Ascending aorta (tissue), 2 donors: ENCODE measurements around the gene TTC5. TPM values are rescaled to one million over a fixed set of nuclear protein-coding genes. Genes with fewer than 3 reads are reported as not detected.
"Not testable (repeated sequence)": the region's sequence is repeated elsewhere in the genome, so short reads cannot be mapped to it uniquely, and the experiment has no call there.

Source experiments
- DNase-seq, 2 donors: peaks; one replicate each; pipeline ENCODE4 v3.0.0-alpha.2; 2019; ENCODE audit warnings: low spot score in 2 of 2
- H3K27ac ChIP-seq, 2 donors: fragments of 200-600 bp; sonication (generic); one replicate each; pipeline ENCODE4 v1.5.1; 2016 to 2017; ENCODE audit warnings: mild to moderate bottlenecking in 1 of 2
- H3K27me3 ChIP-seq: fragments of 200-600 bp; sonication (generic); one replicate; pipeline ENCODE4 v1.5.1; 2017
- H3K36me3 ChIP-seq, 2 donors: fragments of 200-600 bp; sonication (generic); one replicate each; pipeline ENCODE4 v1.5.1; 2016
- H3K4me1 ChIP-seq, 2 donors: fragments of 200-600 bp; sonication (generic); one replicate each; pipeline ENCODE4 v1.5.1; 2016 to 2017; ENCODE audit warnings: mild to moderate bottlenecking in 1 of 2
- H3K4me3 ChIP-seq, 2 donors: fragments of 200-600 bp; sonication (generic); one replicate each; pipeline ENCODE4 v1.5.1; 2016 to 2017; ENCODE audit warnings: mild to moderate bottlenecking in 1 of 2
- H3K9me3 ChIP-seq, 2 donors: fragments of 200-600 bp; sonication (generic); one replicate each; pipeline ENCODE4 v1.5.1; 2016
- intact Hi-C: fragments of 100-400 bp; cut with DNase I; formaldehyde crosslinking; loops from one replicate; pipeline ENCODE4 v1.15.1; 2023
- total RNA-seq: library from RNA; depleted of rRNA; stranded (reverse); fragments of >200 nt; gene quantifications from one replicate; pipeline ENCODE4 v1.1.0, GENCODE V29; 2016
- TF ChIP-seq, protein P1 (sequence below), 3 experiments: fragments of 200-600 bp in 2 of 3; fragments of 450-650 bp in 1 of 3; sonication (generic) in 2 of 3; IDR thresholded peaks; one replicate each; pipeline ENCODE4 v1.5.1; 2016 to 2019; ENCODE audit warnings: antibody characterized with exemption in 3 of 3, mild to moderate bottlenecking in 1 of 3, moderate library complexity in 1 of 3

The TTC5 gene
- total RNA-seq, 1 donor from 2014 or later: 7.8 TPM

GRCh38 chr14:20277409-20277808 is 28.3 kb downstream of the TTC5 start:
- no peak overlapping the region for H3K4me3 ChIP-seq
- intact Hi-C loops: no loop called here
- peaks cover 0 to 10% of the 10 kb centered on the region in 2 donors for H3K9me3 ChIP-seq
- H3K4me1 ChIP-seq: no peaks in the 10 kb centered on the region
- no peak for DNase-seq
- peaks cover 0 to 6% of the 10 kb centered on the region in 2 donors for H3K36me3 ChIP-seq
- no peaks in the 10 kb centered on the region for H3K27me3 ChIP-seq
- TF ChIP-seq, protein P1, sequence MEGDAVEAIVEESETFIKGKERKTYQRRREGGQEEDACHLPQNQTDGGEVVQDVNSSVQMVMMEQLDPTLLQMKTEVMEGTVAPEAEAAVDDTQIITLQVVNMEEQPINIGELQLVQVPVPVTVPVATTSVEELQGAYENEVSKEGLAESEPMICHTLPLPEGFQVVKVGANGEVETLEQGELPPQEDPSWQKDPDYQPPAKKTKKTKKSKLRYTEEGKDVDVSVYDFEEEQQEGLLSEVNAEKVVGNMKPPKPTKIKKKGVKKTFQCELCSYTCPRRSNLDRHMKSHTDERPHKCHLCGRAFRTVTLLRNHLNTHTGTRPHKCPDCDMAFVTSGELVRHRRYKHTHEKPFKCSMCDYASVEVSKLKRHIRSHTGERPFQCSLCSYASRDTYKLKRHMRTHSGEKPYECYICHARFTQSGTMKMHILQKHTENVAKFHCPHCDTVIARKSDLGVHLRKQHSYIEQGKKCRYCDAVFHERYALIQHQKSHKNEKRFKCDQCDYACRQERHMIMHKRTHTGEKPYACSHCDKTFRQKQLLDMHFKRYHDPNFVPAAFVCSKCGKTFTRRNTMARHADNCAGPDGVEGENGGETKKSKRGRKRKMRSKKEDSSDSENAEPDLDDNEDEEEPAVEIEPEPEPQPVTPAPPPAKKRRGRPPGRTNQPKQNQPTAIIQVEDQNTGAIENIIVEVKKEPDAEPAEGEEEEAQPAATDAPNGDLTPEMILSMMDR (IDR thresholded peaks at IDR 0.05): no peak
- no peak overlapping the region for H3K27ac ChIP-seq

DNA sequence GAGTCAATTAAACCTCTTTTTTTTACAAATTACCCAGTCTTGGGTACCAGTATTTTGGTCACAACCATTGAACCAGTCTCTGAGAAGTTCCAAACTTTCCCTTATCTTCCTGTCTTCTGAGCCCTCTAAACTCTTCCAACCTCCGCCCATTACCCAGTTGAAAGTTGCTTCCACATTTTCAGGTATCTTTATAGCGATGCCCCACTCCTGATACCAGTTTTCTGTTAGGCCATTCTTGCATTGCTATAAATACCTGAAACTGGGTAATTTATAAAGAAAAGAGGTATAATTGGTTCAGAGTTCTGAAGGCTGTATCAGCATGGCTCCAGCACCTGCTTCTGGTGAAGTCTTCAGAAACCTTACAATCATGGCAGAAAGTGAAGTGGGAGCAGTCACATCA is 31.7 kb downstream of the TTC5 start:
- intact Hi-C loops: no loop called here
- H3K27ac ChIP-seq: no peak overlapping the region

GRCh38 chr14:20264361-20264760 is 41.4 kb downstream of the TTC5 start:
- H3K4me1 ChIP-seq, H3K9me3 ChIP-seq, DNase-seq, H3K27me3 ChIP-seq, H3K4me3 ChIP-seq, intact Hi-C loops, H3K36me3 ChIP-seq, H3K27ac ChIP-seq: not testable (repeated sequence)

More for the DNA sequence above, 31.7 kb downstream of the TTC5 start:
- DNase-seq: no peak
- H3K27me3 ChIP-seq: no peaks in the 10 kb centered on the region
- TF ChIP-seq, protein P1 (IDR thresholded peaks at IDR 0.05): no peak
- no peaks in the 10 kb centered on the region for H3K36me3 ChIP-seq
- peaks cover 0 to 10% of the 10 kb centered on the region in 2 donors for H3K9me3 ChIP-seq
- no peak overlapping the region for H3K4me3 ChIP-seq
- H3K4me1 ChIP-seq: no peaks in the 10 kb centered on the region

DNA sequence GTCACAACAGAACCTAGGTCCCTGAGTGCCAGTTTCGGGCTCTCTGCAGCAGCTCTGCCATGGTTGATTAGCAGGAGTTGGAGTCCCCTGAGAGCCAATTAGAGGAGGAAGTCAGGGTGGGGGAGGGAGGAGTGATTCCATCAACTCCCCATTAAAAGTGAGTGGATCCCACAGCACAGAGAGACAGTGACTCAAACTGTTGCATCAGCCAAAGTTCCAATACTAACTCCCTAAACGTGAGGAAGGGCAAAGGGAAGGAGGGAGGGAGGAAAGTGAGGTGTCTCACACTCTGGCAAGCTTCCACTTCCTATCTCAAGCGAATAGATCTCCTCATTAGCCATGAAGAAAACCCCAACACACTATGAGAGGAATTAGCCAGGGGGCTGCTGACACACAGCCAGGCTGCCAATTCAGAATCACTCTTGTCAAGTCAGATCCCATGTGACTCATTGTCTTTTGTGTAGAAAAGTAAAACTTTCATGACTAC is 43.1 kb downstream of the TTC5 start:
- no peaks in the 10 kb centered on the region for H3K36me3 ChIP-seq
- no peaks in the 10 kb centered on the region for H3K4me1 ChIP-seq
- H3K27me3 ChIP-seq: no peaks in the 10 kb centered on the region
- H3K4me3 ChIP-seq: no peak overlapping the region
- intact Hi-C loops: no loop called here
- TF ChIP-seq, protein P1 (IDR thresholded peaks at IDR 0.05): no peak
- DNase-seq: no peak
- no peaks in the 10 kb centered on the region for H3K9me3 ChIP-seq
- no peak overlapping the region for H3K27ac ChIP-seq

GRCh38 chr14:20247646-20248246 is 58.0 kb downstream of the TTC5 start:
- Histone ChIP-seq H3K27ac (no peak overlapping the region), H3K36me3 (no peaks in the 10 kb centered on the region), H3K4me1 (no peaks in the 10 kb centered on the region), H3K9me3 (peaks cover 0 to 15% of the 10 kb centered on the region in 2 donors), H3K4me3 (no peak overlapping the region), H3K27me3 (no peaks in the 10 kb centered on the region)
- TF ChIP-seq, protein P1 (IDR thresholded peaks at IDR 0.05): no peak
- intact Hi-C loops: no loop called here
- no peak for DNase-seq

Other genes starting within 250 kb of the TTC5 start
- not detected for gene OR4L1, start 245.9 kb downstream of the TTC5 start, total RNA-seq
- not detected for gene OR4K17, start 195.2 kb downstream of the TTC5 start, total RNA-seq
- gene OR4N5, start 167.1 kb downstream of the TTC5 start, total RNA-seq: not detected
- not detected for gene OR11G2, start 115.1 kb downstream of the TTC5 start, total RNA-seq
- gene OR11H6, start 82.2 kb downstream of the TTC5 start, total RNA-seq: not detected
- not detected for gene OR11H7, start 77.0 kb downstream of the TTC5 start, total RNA-seq
- gene OR11H4, start 66.7 kb downstream of the TTC5 start, total RNA-seq: not detected
- gene CCNB1IP1, start 27.3 kb upstream of the TTC5 start, total RNA-seq: 12.6 TPM
- gene PARP2, start 37.7 kb upstream of the TTC5 start, total RNA-seq: 0.32 TPM
- gene TEP1, start 107.5 kb upstream of the TTC5 start, total RNA-seq: 43.7 TPM
- gene KLHL33, start 130.2 kb upstream of the TTC5 start, total RNA-seq: not detected
- 26.7 TPM for gene OSGEP, start 148.9 kb upstream of the TTC5 start, total RNA-seq
- 21.5 TPM for gene APEX1, start 149.3 kb upstream of the TTC5 start, total RNA-seq
- gene PIP4P1, start 155.5 kb upstream of the TTC5 start, total RNA-seq: 30.7 TPM
- gene PNP, start 163.5 kb upstream of the TTC5 start, total RNA-seq: 62.7 TPM
- not detected for gene RNASE10, start 199.6 kb upstream of the TTC5 start, total RNA-seq